GM12872 (cell line): Measurements from ENCODE around the gene DHX8.

ENCODE experiments used
- TF ChIP-seq, protein P1 (sequence below): IDR thresholded peaks from 3 replicates; pipeline ENCODE4 v1.5.1; 2011; ENCODE audit warnings: low read depth, mild to moderate bottlenecking, low read length, moderate library complexity; ENCODE audit not compliant: insufficient read depth

Gene DHX8

DNA sequence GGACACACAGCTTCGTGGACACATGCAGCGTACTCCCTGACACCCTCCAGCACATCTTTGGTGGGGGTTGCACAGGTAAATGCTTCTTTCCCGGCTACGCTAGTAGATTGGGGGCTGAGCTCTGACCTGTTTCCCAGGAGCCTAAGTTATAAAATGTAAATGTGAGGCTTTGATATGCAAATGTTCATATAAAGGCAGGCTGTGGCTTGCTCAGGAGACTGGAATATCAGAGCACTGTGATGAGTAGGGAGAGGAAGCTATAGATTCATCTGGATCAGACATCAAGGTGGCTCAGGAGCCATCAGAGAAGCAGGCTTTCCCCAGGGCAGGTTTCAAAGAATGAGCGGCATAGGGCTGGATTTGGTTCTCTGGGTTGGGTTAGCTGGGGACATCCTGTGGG is 65.7 kb downstream of the DHX8 start:
- TF ChIP-seq, protein P1, sequence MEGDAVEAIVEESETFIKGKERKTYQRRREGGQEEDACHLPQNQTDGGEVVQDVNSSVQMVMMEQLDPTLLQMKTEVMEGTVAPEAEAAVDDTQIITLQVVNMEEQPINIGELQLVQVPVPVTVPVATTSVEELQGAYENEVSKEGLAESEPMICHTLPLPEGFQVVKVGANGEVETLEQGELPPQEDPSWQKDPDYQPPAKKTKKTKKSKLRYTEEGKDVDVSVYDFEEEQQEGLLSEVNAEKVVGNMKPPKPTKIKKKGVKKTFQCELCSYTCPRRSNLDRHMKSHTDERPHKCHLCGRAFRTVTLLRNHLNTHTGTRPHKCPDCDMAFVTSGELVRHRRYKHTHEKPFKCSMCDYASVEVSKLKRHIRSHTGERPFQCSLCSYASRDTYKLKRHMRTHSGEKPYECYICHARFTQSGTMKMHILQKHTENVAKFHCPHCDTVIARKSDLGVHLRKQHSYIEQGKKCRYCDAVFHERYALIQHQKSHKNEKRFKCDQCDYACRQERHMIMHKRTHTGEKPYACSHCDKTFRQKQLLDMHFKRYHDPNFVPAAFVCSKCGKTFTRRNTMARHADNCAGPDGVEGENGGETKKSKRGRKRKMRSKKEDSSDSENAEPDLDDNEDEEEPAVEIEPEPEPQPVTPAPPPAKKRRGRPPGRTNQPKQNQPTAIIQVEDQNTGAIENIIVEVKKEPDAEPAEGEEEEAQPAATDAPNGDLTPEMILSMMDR: no peak

DNA sequence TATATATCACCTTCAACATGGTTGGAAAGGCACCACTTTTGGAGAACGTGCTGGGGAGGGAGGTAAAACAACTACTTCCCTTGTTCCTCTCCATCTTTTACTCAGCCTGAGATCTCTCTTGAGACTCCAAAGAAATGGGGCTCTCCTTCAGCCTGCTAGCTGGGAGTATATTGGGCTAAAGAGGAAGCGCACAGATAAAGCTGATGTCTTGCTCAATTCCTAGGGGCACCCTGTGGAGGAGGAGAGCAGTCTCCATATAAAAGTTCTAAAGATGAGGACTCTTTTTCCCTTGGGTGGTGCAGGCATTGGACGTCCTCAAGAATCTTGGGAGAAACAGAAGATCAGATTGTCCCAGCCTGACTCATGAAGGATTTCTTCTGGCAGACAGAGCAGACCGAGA is 67.0 kb downstream of the DHX8 start:
- TF ChIP-seq, protein P1: no peak

DNA sequence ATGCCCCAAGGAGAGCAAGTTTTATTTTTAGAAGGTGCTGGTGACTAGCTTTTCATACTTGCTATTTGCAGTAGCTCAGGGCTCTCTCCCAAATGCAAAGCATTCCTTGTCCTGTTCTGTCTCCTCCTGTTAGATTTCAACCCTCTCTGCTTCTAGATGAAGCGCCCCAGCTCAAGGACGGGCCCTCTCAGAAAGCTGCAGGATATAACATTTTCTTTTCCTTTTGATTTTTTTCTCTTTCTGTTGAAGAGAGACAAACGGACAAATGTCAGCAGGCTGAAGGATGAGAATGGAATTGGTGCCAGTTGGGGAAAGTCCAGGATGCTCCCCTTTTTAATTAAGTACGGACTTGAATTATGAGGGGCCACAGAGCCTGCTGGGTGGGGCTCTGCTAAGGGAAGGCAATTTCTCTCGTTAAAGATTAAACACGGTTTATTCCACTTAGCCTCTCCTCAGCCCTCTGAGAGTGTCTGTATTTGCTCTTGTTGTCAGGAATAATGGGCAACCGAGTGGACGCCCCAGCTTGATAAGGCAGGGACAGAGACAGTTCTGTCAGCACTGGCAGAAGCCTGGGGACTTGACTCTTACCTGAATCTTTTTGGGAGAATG is 68.6 kb downstream of the DHX8 start:
- TF ChIP-seq, protein P1: no peak

DNA sequence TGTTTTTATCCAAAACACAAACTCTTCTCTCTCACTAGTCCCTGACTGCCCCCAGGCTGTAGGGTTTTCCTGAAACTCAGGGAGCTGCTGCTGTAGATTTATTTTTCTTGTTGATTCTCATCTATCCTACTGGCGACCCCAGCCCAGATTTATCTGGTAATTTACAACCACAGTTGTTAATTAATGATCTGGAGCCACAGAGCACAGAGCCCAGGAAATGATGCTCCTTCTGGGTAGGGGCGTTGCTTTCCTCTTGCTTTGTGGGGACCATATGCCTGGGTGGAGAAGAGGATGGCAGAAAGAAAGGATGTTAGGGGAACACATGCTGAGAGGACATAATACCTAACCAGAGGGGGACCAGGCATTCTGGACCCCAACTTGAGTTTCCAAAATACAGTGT is 69.8 kb downstream of the DHX8 start:
- TF ChIP-seq, protein P1: no peak

DNA sequence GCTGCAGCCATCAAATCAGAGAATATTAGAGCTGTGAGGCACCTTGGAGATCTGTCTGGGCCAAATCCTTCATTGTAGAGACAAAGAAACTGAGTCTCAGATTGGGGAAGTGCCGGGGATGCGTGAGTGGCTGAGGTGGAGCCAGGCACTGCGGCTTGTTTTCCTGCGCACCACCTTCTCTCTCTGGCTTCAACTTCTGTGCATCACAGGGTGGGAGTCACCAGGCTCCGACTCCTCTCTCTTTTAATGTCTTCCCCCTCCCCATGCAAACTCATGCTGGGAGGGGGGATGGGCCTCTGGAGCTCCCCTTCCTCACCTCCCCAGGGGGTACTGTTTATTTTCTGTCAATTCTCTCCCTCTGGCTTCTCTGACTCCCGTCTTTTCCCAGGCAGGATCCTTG is 71.1 kb downstream of the DHX8 start:
- TF ChIP-seq, protein P1: no peak

DNA sequence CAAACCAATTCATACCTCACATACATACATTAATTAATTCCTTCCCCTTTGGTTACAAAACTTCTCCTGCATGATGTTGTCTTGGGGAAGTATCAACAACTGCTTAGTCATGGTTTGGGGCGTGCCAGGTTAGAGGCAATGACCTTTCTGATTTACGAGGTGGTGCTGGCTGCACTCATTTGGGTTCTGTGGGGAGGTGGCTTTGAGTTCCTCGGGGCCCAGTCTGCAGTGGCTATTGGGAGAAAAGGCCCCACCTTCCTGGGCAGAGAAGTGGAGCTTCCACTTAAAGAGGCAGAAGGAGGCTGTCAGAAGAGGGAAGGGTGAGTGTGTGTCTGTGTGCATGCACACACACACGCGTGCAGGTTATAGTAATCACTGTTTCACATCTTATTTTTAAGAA is 72.5 kb downstream of the DHX8 start:
- TF ChIP-seq, protein P1: no peak

DNA sequence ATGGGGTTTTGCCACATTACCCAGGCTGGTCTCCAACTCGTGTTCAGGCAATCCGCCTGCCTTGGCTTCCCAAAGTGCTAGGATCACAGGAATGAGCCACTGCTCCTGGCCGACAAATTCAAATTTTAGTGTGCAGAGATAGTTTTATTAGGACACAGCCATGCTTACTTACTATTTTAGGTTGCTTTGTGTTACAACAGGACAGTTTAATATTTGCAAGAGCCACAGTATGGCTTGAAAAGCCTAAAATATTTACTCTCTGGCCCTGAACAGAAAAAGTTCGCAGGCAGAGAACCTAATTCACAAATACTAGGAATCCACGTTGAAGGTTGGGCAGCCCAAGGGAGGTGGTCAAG is 75.0 kb downstream of the DHX8 start:
- TF ChIP-seq, protein P1: no peak
